ENCODE measurements around the gene RYR3.

The RYR3 gene

DNA sequence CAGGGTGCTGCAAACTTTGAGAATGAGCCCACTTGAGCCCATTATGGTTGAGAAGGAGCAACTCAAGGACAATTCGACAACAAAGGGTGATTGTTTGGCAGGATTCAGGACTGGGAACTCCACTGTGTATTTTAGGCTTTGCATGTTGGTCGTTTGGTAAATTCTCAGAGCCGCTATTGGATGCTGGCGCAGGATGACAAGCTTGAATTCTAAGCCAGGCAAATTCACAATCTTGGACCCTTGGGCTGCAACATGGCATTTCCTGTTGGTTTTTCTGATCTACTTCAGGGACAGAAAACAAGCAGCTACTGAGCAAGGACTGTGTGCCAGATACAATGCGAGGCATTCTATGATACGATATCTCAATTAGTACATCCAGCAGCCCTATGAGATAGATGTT is 82.8 kb downstream of the RYR3 start:
- H4K20me1 ChIP-seq (ENCODE audit: control insufficient read depth, insufficient read depth, low read depth, low read length): no peaks in the 10 kb centered on the region
- no peaks in the 10 kb centered on the region for H3K27me3 ChIP-seq (ENCODE audit: control insufficient read depth, low read length)
- H3K79me2 ChIP-seq (ENCODE audit: control insufficient read depth, low read length): no peaks in the 10 kb centered on the region
- H3K4me1 ChIP-seq (ENCODE audit: control insufficient read depth, low read length): no peaks in the 10 kb centered on the region
- no peak overlapping the region for H3K4me3 ChIP-seq (ENCODE audit: low read length)
- H3F3A ChIP-seq (ENCODE audit: control insufficient read depth, insufficient read depth): no peaks in the 10 kb centered on the region
- H3K9me2 ChIP-seq (replicated peaks; ENCODE audit: control insufficient read depth, low read length): no peaks in the 10 kb centered on the region
- H3K36me3 ChIP-seq (ENCODE audit: control insufficient read depth, low read length): no peaks in the 10 kb centered on the region
- TF ChIP-seq, protein P1, sequence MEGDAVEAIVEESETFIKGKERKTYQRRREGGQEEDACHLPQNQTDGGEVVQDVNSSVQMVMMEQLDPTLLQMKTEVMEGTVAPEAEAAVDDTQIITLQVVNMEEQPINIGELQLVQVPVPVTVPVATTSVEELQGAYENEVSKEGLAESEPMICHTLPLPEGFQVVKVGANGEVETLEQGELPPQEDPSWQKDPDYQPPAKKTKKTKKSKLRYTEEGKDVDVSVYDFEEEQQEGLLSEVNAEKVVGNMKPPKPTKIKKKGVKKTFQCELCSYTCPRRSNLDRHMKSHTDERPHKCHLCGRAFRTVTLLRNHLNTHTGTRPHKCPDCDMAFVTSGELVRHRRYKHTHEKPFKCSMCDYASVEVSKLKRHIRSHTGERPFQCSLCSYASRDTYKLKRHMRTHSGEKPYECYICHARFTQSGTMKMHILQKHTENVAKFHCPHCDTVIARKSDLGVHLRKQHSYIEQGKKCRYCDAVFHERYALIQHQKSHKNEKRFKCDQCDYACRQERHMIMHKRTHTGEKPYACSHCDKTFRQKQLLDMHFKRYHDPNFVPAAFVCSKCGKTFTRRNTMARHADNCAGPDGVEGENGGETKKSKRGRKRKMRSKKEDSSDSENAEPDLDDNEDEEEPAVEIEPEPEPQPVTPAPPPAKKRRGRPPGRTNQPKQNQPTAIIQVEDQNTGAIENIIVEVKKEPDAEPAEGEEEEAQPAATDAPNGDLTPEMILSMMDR (IDR thresholded peaks at IDR 0.05; ENCODE audit: low read depth, low read length, poor library complexity, severe bottlenecking): no peak
- TF ChIP-seq EZH2phosphoT487 (IDR thresholded peaks at IDR 0.05; ENCODE audit: borderline replicate concordance, low read length): no peak
- H3K9me3 ChIP-seq (ENCODE audit: control insufficient read depth, insufficient read depth, low read length): no peaks in the 10 kb centered on the region
- no peak overlapping the region for H3K4me2 ChIP-seq (ENCODE audit: low read length)
- no peak overlapping the region for H3K27ac ChIP-seq (ENCODE audit: low read depth, low read length)

DNA sequence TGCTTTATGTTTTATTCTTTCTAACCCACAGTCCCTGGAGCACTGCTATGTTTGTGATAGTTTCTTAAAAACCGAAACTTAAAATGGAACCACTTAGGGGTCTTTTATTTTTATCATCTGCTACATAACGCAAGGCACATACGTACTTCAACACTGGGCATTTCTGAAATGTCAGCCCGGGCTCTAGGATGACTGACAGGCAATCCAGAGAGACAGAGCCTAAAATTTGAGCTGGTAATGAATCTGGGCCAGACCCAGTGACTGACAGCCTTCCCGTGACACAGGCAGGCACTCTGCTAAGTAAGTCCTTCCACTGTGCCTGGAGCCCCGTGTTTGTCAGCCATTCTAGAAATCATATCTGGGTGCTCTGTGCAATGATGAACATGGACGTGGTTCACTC is 84.6 kb downstream of the RYR3 start:
- Histone ChIP-seq H3K4me1 (ENCODE audit: control insufficient read depth, low read length) (no peaks in the 10 kb centered on the region), H4K20me1 (ENCODE audit: control insufficient read depth, insufficient read depth, low read depth, low read length) (no peaks in the 10 kb centered on the region), H3K27ac (ENCODE audit: low read depth, low read length) (no peak overlapping the region), H3K27me3 (ENCODE audit: control insufficient read depth, low read length) (no peaks in the 10 kb centered on the region), H3K9me2 (replicated peaks; ENCODE audit: control insufficient read depth, low read length) (no peaks in the 10 kb centered on the region), H3K79me2 (ENCODE audit: control insufficient read depth, low read length) (no peaks in the 10 kb centered on the region), H3F3A (ENCODE audit: control insufficient read depth, insufficient read depth) (no peaks in the 10 kb centered on the region), H3K36me3 (ENCODE audit: control insufficient read depth, low read length) (no peaks in the 10 kb centered on the region), H3K4me3 (ENCODE audit: low read length) (no peak overlapping the region), H3K4me2 (ENCODE audit: low read length) (no peak overlapping the region), H3K9me3 (ENCODE audit: control insufficient read depth, insufficient read depth, low read length) (no peaks in the 10 kb centered on the region)
- TF ChIP-seq, protein P1 (IDR thresholded peaks at IDR 0.05; ENCODE audit: low read depth, low read length, poor library complexity, severe bottlenecking): no peak
- no peak for TF ChIP-seq EZH2phosphoT487 (IDR thresholded peaks at IDR 0.05; ENCODE audit: borderline replicate concordance, low read length)

DNA sequence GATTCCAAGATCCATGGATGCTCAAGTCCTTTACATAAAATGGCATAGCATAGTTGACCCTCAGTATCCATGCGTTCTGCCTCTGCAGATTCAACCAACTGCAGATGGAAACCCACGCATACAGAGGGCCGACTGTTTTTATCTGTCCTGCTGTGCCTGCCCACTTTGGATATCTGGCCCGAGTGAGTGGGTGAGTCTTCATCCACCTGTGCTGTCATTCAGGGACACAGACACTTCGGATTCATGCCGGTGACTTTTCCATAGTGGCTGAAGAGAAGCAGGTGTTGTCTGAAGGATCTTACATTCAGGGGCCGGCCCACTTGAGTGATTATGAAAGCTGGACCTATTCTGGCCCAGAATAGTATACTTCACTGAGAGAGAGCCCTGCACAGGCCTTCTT is 85.1 kb downstream of the RYR3 start:
- Histone ChIP-seq H3F3A (ENCODE audit: control insufficient read depth, insufficient read depth) (no peaks in the 10 kb centered on the region), H3K9me3 (ENCODE audit: control insufficient read depth, insufficient read depth, low read length) (no peaks in the 10 kb centered on the region), H3K79me2 (ENCODE audit: control insufficient read depth, low read length) (no peaks in the 10 kb centered on the region), H3K27me3 (ENCODE audit: control insufficient read depth, low read length) (no peaks in the 10 kb centered on the region), H3K27ac (ENCODE audit: low read depth, low read length) (no peak overlapping the region), H3K4me1 (ENCODE audit: control insufficient read depth, low read length) (no peaks in the 10 kb centered on the region), H3K36me3 (ENCODE audit: control insufficient read depth, low read length) (no peaks in the 10 kb centered on the region), H3K9me2 (replicated peaks; ENCODE audit: control insufficient read depth, low read length) (no peaks in the 10 kb centered on the region), H3K4me2 (ENCODE audit: low read length) (no peak overlapping the region), H3K4me3 (ENCODE audit: low read length) (no peak overlapping the region), H4K20me1 (ENCODE audit: control insufficient read depth, insufficient read depth, low read depth, low read length) (no peaks in the 10 kb centered on the region)
- no peak for TF ChIP-seq EZH2phosphoT487 (IDR thresholded peaks at IDR 0.05; ENCODE audit: borderline replicate concordance, low read length)
- TF ChIP-seq, protein P1 (IDR thresholded peaks at IDR 0.05; ENCODE audit: low read depth, low read length, poor library complexity, severe bottlenecking): no peak

DNA sequence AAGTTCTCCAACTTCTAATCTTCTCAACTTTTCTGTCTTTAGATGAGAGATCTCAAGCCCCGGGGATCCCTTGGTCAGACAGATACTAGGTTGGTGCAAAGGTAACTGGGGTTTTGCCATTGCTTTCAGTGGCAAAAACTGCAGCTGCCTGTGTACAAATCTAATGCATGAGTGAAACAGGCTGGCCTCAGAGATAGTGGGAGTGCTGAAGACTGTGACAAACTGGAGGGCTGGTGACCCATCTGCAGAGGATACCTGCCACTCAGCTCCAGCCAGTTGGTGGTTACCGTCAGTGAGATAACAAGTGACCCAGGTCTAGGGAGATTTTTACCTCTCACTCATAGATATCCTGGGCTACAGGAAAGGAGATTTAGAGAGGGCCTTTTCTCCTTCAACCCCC is 85.7 kb downstream of the RYR3 start:
- no peaks in the 10 kb centered on the region for H3K27me3 ChIP-seq (ENCODE audit: control insufficient read depth, low read length)
- H3F3A ChIP-seq (ENCODE audit: control insufficient read depth, insufficient read depth): no peaks in the 10 kb centered on the region
- no peak overlapping the region for H3K4me2 ChIP-seq (ENCODE audit: low read length)
- H3K4me3 ChIP-seq (ENCODE audit: low read length): no peak overlapping the region
- H3K9me3 ChIP-seq (ENCODE audit: control insufficient read depth, insufficient read depth, low read length): no peaks in the 10 kb centered on the region
- H3K4me1 ChIP-seq (ENCODE audit: control insufficient read depth, low read length): no peaks in the 10 kb centered on the region
- no peaks in the 10 kb centered on the region for H3K9me2 ChIP-seq (replicated peaks; ENCODE audit: control insufficient read depth, low read length)
- no peak for TF ChIP-seq EZH2phosphoT487 (IDR thresholded peaks at IDR 0.05; ENCODE audit: borderline replicate concordance, low read length)
- TF ChIP-seq, protein P1 (IDR thresholded peaks at IDR 0.05; ENCODE audit: low read depth, low read length, poor library complexity, severe bottlenecking): no peak
- no peaks in the 10 kb centered on the region for H3K36me3 ChIP-seq (ENCODE audit: control insufficient read depth, low read length)
- no peaks in the 10 kb centered on the region for H3K79me2 ChIP-seq (ENCODE audit: control insufficient read depth, low read length)
- H3K27ac ChIP-seq (ENCODE audit: low read depth, low read length): no peak overlapping the region
- H4K20me1 ChIP-seq (ENCODE audit: control insufficient read depth, insufficient read depth, low read depth, low read length): no peaks in the 10 kb centered on the region

Data from DOHH2 (cell line).